Mammary epithelial cell (primary cell): ENCODE results near the gene EREG.

Experiments
- CTCF ChIP-seq, 2 donors: IDR thresholded peaks in 1 of 2; conservative IDR thresholded peaks in 1 of 2; 2 replicates each; pipeline ENCODE4 v1.5.1; 2011 to 2012; ENCODE audit warnings: inconsistent platforms in 2 of 2, low read length in 2 of 2, mild to moderate bottlenecking in 2 of 2, control low read depth in 1 of 2, low read depth in 1 of 2; ENCODE audit not compliant: insufficient read depth in 1 of 2; ENCODE audit errors: extremely low read depth in 1 of 2
- EZH2 ChIP-seq: IDR thresholded peaks from 2 replicates; pipeline ENCODE4 v1.6.1; 2012; ENCODE audit warnings: low read length, inconsistent platforms, borderline replicate concordance

- TF ChIP-seq CTCF (conservative IDR thresholded peaks at IDR 0.05 in 1 of 2, IDR thresholded peaks at IDR 0.05 in 1 of 2; ENCODE audit: extremely low read depth in 1 of 2, insufficient read depth in 1 of 2, low read depth in 1 of 2, low read length in 2 of 2) = no peak
- TF ChIP-seq EZH2 = no peak
Observed at GRCh38 chr4:74325886-74326285, 39.1 kb upstream of the EREG start.
